ENCODE measurements around the gene KCNIP2. TPM values are rescaled to one million over a fixed set of nuclear protein-coding genes. Genes with fewer than 3 reads are reported as not detected.
A peak's percentile ranks its signal among the peaks of the same experiment; 100 is the strongest.

KCNIP2 gene
- total RNA-seq, 1 experiment from 2014 or later, result 8.5 TPM

- TF ChIP-seq MAX (IDR thresholded peaks at IDR 0.05), result no peak
Observed at GRCh38 chr10:101818872-101819633, 24.5 kb downstream of the KCNIP2 start (continued).

GRCh38 chr10:101818119-101818871 lies 25.3 kb downstream of the KCNIP2 start, which contains the start of gene OGA:
Gene OGA, minus strand, starts transcription at chr10:101818444. Its CDS starts 422 bp downstream, at chr10:101818022.
- ChIA-PET POLR2A (interaction anchor here (0.7 to 1.9 kb wide), 10 partner anchors 9 to 192 kb away, joined by 3 to 10 read pairs (median 4); partner anchors contain the start of gene NPM3), CTCF (interaction anchor here (0.7 to 2.0 kb wide), 12 partner anchors 9 to 604 kb away, joined by 3 to 19 read pairs (median 5); partner anchors contain the start of gene NPM3), RAD21 (ENCODE audit: low non-redundant PET in 1 of 2, low total read pairs in 2 of 2, uncharacterized antibody in 2 of 2, unreplicated experiment in 2 of 2) (interaction anchor here (0.7 to 2.0 kb wide), 4 partner anchors 21 to 897 kb away, joined by 3 to 9 read pairs (median 7); no protein-coding TSS in a partner anchor)
- Histone ChIP-seq H3K4me1 (ENCODE audit: control insufficient read depth in 1 of 2, insufficient read depth in 2 of 2, low read length in 2 of 2) (peaks cover 18 to 31% of the 10 kb centered on the region in 2 experiments), H3K4me3 (replicated peaks in 1 of 2; ENCODE audit: low read depth in 1 of 2, low read length in 2 of 2) (peak within 1 kb of the TSS; percentile 87 to 96), H4K20me1 (ENCODE audit: insufficient read depth) (peaks cover 26% of the 10 kb centered on the region; the same call in 1 of the 2 replicates), H3K79me2 (ENCODE audit: insufficient read depth, low read length) (peaks cover 65% of the 10 kb centered on the region), H3K27ac (ENCODE audit: low read depth, low read length) (peak within 1 kb of the TSS; percentile 81), H3K36me3 (ENCODE audit: control insufficient read depth in 1 of 2, insufficient read depth in 2 of 2, low read length in 2 of 2) (peaks cover 2 to 3% of the 10 kb centered on the region in 2 experiments; a peak in 1 of 4 replicates), H3K4me2 (ENCODE audit: low read length) (peak within 1 kb of the TSS; percentile 87), H3K9me2 (ENCODE audit: insufficient read depth) (no peaks in the 10 kb centered on the region), H3K9me3 (ENCODE audit: control insufficient read depth in 1 of 2, insufficient read depth in 1 of 2, low read depth in 1 of 2, low read length in 2 of 2) (no peaks in the 10 kb centered on the region), H3K27me3 (ENCODE audit: insufficient read depth, low read length) (no peaks in the 10 kb centered on the region), H3K9ac (ENCODE audit: low read length) (peak within 1 kb of the TSS; percentile 97), H2AFZ (ENCODE audit: low read depth, low read length, poor library complexity, severe bottlenecking) (peak within 1 kb of the TSS; percentile 3)
- TF ChIP-seq POLR2A (IDR thresholded peaks at IDR 0.05; ENCODE audit: borderline replicate concordance, extremely low read depth, insufficient read depth, insufficient read length) (peak; percentile 90), REST (IDR thresholded peaks at IDR 0.05; ENCODE audit: low read depth) (no peak), YY1 (IDR thresholded peaks at IDR 0.05; ENCODE audit: extremely low read depth, insufficient replicate concordance, low read depth, low read length) (peak; percentile 76), ZBTB33 (IDR thresholded peaks at IDR 0.05; ENCODE audit: extremely low read depth, insufficient replicate concordance, low read length) (peak; percentile 73), TCF7L2 (IDR thresholded peaks at IDR 0.05; ENCODE audit: borderline replicate concordance, extremely low read depth, insufficient read depth, insufficient read length) (peak; percentile 87), POLR2AphosphoS5 (IDR thresholded peaks at IDR 0.05; ENCODE audit: low read depth, low read length) (peak; percentile 97), ZFX (IDR thresholded peaks at IDR 0.05) (no peak), CBX3 (IDR thresholded peaks at IDR 0.05; ENCODE audit: low read depth) (no peak)
- BruUV-seq (replicated peaks), result TSS peak; percentile 34
- intact Hi-C loops (cut with micrococcal nuclease), result loop anchor here (5.0 kb wide), 1 partner anchor 36 kb away; the partner anchor contains the start of gene NPM3
- ATAC-seq (peak; percentile 91), DNase-seq (ENCODE audit: low read depth, low spot score) (peak; percentile 100)

Measured in HCT116 (cell line).